ENCODE measurements around the gene SIGLECL1.
"Not testable (repeated sequence)": the region's sequence is repeated elsewhere in the genome, so short reads cannot be mapped to it uniquely, and the experiment has no call there.

Gene SIGLECL1

DNA sequence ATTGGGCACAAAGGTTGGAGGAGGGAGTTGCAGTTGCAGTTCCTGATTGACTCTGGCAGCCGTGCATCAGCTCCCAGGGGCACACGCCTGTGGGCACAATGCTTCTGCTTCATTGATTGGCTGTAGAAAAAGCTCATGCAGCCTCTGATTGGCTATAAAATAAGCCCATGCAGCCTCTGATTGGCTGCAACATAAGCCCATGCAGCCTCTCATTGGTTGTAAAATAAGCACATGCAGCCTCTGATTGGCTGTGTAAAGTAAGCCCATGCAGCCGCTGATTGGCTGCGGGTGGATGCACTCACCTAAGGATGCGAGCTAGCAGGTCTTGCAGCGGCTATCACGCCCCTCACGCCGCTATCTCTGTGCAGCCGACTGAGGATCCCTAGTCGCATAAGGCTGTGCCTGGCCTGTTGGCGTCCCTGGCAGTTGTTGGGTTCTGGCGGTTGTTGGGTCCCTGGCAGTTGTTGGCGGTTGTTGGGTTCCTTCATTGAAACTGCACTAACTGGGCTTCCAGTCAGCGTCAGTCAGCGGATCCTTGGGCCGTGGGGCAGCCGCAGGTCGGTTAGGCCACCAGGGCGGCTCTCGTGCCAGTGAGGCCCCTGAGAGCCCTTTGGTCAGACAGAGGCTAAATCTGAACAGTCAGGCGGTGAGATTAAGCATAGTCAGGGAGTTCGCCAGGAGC lies at the start of gene SIGLECL1:
SIGLECL1 (plus strand) TSS at position 295 of the 682 bp plus-strand sequence. CDS start 12,993 bp downstream, outside the sequence.
- DNase-seq = no peak

DNA sequence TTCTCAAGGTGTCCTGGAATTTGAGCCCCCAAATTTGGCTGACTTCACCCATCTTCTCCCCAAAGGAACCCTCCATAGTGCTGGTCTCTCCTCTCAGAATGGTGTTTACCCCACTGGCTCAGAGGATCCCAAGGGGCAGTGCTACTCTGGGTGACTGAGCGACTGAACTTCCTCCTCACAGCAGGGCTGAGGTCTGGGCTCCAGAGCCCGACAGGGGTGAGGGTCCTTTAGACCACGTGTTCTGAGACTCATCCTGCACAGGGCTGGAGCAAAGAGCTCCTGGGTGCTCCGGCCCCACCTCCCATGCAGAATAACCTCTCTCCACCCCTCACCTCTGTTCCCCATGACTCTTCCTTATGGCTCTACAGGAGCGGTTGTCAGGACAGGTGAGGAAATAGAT lies 49.2 kb upstream of the SIGLECL1 start:
- no peak for DNase-seq

DNA sequence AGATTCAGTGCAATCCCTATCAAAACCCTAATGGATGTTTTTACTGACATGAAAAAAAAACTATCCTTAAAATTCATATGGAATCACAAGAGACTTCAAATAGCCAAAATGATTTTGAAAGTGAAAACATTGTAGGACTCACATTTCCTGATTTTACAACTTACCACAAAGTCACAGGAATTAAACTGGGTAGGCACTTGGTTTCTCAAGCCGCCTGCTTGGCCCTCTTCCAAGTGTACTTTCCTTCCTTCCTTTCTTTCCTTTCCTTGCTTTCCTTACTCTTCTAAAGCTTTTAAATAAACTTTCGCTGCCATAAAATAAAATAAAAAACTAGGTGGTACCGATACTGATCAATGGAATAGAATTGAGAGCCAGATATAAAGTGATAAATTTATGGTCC lies 47.0 kb upstream of the SIGLECL1 start:
- DNase-seq = no peak

DNA sequence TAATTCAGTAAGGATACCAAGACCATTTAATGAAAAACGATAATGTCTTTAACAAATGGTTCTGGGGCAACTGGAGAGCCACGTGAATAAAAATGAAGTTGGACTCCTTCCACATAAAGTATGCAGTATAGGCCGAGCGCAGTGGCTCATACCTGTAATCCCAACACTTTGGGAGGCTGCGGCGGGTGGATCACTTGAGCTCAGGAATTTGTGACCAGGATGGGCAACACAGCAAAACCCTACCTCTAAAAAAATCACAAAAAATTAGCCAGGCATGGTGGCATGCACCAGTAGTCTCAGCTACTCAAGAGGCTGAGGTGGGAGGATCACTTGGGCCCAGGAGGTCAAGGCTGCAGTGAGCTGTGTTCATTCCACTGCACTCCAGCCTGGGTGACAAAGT lies 46.6 kb upstream of the SIGLECL1 start:
- no peak for DNase-seq

DNA sequence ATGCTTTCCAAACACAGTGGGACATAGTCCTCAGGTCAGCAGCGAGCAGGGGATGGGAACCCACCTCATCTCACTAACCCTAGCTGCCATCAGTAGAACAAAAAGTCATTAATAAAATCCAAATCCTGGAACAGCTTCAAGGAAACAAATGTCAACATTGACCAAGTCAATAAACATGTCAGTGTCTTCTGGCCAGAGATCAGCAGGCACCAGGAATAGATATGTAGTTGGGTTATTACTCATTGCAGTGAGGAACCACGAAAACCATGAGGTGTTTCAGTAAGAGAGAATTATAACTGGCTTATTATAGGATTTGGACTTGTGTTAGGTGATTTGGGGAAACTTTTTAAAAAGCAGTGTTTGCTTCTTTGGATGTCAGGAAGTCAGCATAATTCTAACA lies 43.1 kb upstream of the SIGLECL1 start:
- DNase-seq = no peak

DNA sequence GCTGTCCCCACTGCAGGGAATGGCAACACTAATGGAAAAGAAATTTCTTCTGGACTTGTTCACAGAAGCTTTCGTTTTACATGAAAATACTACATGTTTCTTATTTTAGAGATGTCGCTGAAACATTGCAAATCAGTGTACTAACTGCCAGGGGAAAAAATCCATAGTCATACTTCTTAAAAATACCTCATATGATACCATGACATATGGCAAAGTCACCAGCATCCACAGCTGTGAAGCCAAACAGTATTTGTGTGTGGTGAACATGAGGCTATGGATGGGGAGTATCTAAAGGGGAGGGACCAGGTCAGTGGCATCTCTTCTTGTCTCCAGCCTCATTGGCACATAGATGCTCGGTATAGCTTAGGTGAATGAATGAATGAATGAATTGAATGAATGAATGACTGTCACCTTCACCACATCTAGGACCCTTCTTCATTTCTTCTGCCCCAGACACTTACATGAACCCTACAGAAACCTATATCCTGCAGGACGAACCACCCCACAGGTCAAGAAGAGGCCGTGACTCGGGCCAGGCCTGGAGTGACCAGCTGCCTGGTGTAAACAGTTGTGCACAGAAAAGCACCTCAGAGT lies 40.6 kb upstream of the SIGLECL1 start:
- DNase-seq = no peak

DNA sequence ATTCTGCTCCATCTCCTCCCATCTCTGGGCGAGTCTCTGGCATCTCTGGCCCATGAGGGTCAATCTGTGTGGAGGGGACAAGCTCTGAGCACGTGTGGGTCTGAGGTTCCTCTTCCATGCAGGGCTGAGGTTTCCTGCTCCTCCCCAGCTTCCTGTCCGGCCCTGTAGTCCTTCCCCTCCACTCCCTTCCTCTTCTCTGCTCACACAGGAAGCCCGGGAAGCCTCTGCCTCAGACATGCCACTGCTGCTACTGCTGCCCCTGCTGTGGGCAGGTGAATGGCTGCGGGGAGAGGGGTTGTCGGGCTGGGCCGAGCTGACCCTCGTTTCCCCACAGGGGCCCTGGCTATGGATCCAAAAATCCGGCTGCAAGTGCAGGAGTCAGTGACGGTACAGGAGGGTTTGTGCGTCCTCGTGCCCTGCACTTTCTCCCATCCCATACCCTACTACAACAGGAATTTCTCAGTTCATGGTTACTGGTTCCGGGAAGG lies 40.0 kb upstream of the SIGLECL1 start:
- DNase-seq = not testable (repeated sequence)

DNA sequence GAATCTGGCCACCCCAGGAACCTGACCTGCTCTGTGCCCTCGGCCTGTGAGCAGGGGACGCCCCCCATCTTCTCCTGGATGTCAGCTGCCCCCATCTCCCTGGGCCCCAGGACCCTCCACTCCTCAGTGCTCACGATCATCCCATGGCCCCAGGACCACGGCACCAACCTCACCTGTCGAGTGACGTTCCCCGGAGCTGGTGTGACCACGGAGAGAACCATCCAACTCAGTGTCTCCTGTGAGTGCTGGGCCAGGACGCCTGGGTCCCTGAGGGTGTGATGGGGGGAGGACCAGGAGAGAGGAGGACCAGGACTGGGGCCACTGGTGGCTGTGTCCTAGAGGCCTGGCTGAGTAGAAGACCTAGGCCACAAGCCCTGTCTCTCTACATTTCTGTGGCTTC lies 39.0 kb upstream of the SIGLECL1 start:
- DNase-seq = no peak

DNA sequence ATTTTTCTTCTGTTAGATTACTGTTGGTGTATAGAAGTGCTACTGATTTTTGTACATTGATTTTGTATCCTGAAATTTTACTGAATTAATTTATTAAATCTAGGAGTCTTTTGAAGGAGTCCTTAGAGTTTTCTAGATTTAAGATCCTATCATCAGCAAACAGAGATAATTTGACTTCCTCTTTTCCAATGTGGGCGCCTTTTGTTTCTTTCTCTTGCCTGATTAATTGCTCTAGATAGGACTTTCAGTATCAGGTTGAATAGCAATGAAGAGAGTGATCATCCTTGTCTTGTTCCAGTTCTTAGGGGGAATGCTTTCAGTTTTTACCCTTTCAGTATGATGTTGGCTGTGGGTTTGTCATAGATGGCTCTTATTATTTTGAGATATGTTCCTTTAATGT lies 31.6 kb upstream of the SIGLECL1 start:
- no peak for DNase-seq

DNA sequence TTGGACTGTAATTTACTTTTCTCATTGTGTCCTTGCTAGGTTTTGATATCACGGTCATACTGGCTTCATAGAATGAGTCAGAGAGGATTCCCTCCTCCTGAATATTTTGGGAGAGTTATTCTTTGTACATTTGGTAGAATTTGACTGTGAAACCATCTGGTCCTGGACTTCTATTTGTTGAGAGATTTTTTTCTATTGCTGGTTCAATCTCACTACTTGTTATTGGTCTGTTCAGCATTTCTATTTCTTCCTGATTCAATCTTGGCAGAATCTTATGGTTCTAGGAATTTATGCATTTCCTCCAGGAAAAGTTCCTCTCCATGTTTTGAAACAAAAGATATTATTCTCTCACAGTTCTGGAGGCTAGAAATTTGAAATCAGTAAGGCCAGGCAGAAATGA lies 30.9 kb upstream of the SIGLECL1 start:
- DNase-seq = no peak

DNA sequence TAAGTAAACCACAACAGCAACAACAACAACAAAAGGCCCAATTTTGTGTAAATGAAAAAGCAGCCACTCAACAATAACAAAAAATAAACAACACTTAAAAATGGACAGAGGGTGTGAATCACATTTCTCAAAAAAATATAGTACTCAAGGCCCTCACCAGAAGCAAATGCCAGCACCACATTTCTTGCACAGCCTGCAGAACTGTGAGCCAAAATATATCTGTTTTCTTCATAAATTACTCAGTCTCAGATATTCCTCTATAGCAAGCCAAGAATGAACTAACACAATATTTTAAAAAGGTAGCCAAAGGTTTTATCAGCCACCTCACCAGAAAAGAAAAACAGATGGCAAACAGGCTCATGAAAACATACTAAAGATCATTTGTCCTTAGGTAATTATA lies 29.9 kb upstream of the SIGLECL1 start:
- DNase-seq = no peak

DNA sequence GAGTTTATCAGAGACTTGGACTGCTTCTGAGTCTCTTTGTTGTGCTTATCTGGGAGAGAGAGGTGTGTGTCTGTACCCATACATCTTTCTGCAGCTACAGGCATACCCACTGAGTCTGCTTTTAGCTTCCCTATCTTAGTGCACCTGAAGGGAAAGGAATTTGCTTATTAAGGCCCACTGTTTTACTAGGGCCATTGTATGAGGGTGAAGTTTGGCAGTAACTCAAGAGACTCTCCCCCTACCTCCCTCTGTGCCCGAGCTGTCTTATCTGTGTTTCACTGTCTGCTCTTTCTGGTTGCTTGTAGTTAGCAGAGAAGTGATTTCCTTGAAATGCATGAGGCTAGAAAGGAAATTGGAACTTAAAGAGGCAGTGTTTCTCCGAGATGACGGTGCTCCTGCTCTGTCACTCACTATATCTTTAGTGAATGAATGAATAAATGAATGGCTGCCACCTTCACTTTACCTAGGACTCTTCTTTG lies 26.7 kb upstream of the SIGLECL1 start:
- no peak for DNase-seq

DNA sequence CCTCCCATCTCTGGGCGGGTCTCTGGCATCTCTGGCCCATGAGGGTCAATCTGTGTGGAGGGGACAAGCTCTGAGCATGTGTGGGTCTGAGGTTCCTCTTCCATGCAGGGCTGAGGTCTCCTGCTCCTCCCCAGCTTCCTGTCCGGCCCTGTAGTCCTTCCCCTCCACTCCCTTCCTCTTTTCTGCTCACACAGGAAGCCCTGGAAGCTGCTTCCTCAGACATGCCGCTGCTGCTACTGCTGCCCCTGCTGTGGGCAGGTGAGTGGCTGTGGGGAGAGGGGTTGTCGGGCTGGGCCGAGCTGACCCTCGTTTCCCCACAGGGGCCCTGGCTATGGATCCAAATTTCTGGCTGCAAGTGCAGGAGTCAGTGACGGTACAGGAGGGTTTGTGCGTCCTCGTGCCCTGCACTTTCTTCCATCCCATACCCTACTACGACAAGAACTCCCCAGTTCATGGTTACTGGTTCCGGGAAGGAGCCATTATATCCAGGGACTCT lies 25.9 kb upstream of the SIGLECL1 start, which contains the start of gene CD33:
CD33 (plus strand) TSS at position 183 of the 496 bp plus-strand sequence; CDS start at position 222, 39 bp downstream.
- DNase-seq = not testable (repeated sequence)

DNA sequence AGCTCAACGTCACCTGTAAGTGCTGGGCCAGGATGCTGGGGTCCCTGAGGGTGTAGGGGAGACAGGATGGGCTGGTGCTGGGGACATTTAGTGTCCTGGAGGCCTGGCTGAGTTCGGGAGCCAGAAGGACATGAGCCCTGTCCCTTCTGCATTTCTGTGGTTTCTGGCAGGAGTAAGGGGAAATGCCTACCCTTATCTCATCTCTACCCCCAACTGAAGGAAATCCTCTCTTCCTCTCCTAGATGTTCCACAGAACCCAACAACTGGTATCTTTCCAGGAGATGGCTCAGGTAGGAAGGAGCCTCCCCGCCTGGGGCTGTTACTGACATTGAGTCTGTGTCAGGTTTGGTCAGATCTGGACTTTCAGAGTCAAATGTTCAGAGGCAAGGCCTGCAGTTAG lies 24.8 kb upstream of the SIGLECL1 start:
- DNase-seq = no peak

DNA sequence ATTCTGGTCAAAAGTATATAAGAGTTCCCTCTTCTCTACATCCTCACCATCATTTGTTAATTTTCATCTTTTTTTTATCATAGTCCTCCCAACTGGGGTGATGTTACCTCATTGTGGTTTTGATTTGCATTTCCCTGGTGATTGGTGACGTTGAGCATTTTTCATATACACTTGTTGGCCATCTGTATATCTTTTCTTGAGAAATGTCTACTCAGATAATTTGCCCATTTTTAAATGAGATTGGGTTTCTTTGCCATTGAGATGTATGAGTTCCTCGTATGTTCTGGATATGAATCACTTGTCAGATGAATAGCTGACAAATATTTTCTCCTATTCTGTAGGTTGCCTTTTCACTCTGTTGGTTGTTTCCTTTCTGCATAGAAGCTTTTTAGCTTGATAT lies 23.6 kb upstream of the SIGLECL1 start:
- no peak for DNase-seq

DNA sequence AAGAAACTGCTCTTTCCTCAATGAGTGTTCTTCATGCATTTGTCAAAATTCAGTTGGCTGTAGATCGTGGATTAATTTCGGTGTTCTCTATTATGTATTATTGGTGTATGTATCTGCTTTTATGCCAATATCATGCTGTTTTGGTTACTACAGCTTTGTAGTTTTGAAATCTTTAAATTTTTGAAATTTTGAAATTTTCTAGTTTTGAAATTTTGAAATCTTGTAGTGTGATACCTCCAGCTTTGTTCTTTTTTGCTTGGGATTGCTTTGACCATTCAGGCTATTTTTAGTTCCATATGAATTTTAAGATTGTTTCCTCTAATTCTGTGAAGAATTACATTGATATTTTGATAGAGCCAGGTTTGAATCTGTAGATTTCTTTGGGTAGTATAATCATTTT lies 22.9 kb upstream of the SIGLECL1 start:
- no peak for DNase-seq

DNA sequence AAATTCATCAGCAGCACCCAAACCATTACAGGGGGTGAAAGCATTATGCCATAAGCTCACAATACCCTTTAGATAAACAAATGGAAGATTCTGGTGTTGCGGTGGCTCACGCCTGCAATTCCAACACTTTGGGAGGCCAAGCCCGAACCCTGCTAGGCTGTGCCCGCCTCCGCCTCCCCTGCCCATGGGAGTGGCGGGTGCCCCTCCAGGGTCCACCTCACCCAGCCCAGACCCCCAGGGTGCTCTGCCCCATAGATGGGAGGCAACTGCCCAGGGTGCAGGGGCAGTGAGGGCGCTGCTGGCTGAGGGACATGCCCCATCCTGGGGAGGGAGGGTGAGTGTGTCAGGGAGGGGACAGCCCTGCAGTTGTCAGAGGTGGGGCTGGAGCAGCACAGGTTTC lies 10.0 kb upstream of the SIGLECL1 start:
- no peak for DNase-seq

DNA sequence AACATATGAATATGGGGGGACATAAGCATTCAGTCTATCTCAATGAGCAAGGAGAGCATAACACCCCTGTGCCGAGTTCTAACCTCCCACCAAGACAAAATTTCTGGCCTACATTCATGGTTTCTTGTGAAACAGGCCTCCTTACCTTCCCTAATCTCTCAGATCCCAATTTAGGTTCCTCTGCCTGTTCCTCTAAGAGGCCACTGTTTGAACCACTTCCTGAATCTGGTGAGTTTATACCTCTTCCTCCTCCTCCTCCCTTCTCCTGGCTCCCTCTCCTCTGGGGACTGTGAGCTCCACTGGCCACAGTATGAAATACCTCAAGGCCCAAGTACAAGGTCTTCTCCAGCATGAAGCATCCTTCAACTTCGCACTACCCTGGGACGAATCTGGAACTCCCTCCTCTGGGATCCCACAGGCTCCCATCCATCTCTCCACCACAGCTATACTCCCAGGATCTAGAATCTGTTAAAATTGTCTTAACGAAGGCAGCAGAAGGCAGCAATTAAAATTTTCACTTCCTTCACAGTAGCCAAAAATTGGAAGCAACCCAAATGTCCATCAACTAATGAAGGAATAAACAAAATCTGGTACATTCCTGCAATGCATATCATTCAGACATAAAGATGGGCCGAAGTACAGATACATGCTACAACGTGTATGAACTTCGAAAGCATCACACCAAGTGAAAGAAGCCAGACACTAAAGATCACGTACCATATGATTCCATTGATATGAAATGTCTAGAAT lies 7.8 kb upstream of the SIGLECL1 start:
- DNase-seq = no peak

DNA sequence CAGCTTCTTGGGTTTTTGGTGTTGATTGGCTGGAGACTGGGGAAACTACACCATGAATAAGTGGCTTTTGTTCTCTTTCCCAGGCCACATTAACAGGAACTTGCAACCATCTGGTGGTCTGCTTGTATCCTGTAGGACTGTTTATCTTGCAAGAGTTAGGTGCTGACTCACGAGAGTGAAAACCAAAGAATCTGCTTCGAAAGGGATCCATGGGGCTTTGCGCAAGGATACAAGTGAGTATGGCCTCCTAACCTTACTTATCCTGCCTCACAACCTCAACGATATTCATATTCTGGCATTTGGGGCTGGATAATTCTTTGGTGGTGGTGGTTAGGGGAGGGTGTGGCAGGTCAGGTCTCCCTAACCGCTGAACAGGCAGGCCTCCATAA lies 4.7 kb upstream of the SIGLECL1 start:
- no peak for DNase-seq

DNA sequence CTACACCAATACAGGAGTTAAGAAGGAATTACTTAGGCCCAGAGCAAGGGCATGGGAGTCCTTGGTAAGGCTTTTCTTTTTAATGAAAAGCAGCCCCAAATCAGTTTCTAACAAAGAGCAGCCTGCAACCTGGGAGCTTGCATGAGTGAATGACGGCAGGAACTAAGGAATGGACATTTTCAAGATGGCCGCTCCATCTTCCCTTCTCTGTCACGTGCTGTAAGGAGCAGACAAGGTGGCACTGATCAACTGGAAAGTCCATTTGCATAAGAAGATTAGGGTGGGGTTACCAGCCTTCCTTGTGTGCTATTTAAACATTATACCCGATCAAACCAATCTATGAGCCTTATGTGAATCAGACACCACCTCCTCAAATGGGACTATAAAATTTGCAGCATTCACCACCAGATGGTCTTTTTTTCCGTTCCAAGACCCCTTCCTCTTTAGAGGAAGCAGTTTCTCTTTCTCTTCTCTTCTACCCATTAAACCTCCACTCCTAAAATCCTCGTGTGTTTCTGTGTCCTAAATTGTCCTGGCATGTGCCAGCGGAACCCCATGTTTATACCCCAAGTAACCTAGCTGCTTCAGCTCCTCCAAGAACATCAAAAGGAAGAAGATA lies 2.8 kb upstream of the SIGLECL1 start:
- DNase-seq = no peak

DNA sequence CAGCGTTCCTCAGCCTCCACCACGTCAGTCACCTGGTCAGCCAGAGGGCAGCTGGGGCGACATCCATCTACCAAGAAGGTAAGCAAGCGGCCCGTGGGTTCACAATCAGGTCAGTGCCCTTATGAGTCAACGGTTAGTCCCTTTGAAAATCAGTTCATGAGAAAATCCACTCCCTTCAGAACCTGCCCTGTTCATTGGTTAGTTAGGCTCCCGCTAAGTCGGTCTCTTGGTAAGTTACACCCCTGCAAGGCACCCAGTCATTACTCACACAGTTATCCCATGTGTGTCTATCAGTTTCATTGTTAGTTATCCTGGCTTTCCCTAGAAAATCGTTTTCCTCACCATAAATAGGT lies 564 bp downstream of the SIGLECL1 start:
- no peak for DNase-seq

DNA sequence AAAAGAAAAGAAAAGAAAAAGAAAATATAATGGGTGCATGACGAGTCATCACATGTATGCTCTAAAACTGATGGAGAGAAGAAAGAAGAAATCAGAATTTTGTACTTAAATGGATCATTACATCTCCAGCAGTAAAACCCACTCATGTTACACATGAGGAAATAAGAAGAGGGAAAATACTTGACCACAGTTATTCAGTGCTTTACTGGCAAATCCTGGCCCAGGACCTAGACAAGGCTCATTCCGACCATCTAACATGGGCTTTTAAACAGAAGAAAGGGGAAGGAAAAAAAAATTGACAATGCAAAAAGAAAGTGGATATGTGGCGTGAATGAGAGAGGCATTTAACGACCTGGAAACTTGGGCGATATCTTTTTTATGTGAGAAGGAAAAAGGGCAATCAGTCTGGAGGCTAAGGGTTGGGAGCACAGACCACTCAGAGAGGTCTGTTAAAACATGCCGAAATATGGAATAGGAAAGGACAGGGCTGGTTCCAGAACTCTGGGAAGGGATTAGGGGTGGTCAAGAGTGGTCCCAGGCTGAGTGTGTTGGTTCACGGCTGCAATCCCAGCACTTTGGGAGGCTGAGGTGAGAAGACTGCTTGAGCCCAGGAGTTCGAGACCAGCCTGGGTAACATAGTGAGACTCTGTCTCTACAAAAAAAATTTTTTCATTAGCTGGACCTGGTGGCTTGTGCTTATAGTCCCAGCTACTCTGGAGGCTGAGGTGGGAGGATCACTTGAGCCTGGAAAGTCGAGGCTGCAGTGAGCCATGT lies 1.6 kb downstream of the SIGLECL1 start:
- no peak for DNase-seq
